GM21529 (cell line): ENCODE measurements around the gene PRR12.

ENCODE experiments used
- ATAC-seq: cut with Tn5 transposase; IDR thresholded peaks from one replicate; pipeline ENCODE4 v1.9.1; 2021; ENCODE audit not compliant: unreplicated experiment

The PRR12 gene

GRCh38 chr19:49565261-49565660 lies 25.7 kb upstream of the PRR12 start:
- no peak for ATAC-seq

- no peak for ATAC-seq
These were observed 24.7 kb upstream of the PRR12 start for GRCh38 chr19:49566302-49566701.

- ATAC-seq = no peak
These were observed 23.0 kb upstream of the PRR12 start for GRCh38 chr19:49567861-49568441.

GRCh38 chr19:49570138-49570856 lies 20.7 kb upstream of the PRR12 start:
- ATAC-seq = no peak

- no peak for ATAC-seq
These were observed 19.8 kb upstream of the PRR12 start for GRCh38 chr19:49570997-49571676.

GRCh38 chr19:49573009-49573408 lies 18.0 kb upstream of the PRR12 start:
- ATAC-seq = no peak

- no peak for ATAC-seq
These were observed 17.6 kb upstream of the PRR12 start for GRCh38 chr19:49573425-49573824.

- ATAC-seq = no peak
These were observed 16.7 kb upstream of the PRR12 start for GRCh38 chr19:49574206-49574755.

- ATAC-seq = no peak
These were observed 11.8 kb upstream of the PRR12 start for GRCh38 chr19:49579193-49579592.

- peak; percentile 6 for ATAC-seq
These were observed 11.1 kb upstream of the PRR12 start for GRCh38 chr19:49579947-49580263.

- ATAC-seq = peak; percentile 83
These were observed 10.5 kb upstream of the PRR12 start, which contains the start of gene NOSIP for GRCh38 chr19:49580264-49581006. Gene NOSIP, minus strand, starts transcription at chr19:49580556. Its CDS starts 19,865 bp downstream, at chr19:49560691.

- ATAC-seq = no peak
These were observed 9.9 kb upstream of the PRR12 start, which contains the start of gene PRRG2 for GRCh38 chr19:49581007-49581508. Gene PRRG2, plus strand, starts transcription at chr19:49581316. Its CDS starts 1,904 bp downstream, at chr19:49583220.

GRCh38 chr19:49583239-49583638 lies 7.7 kb upstream of the PRR12 start:
- ATAC-seq = no peak

- ATAC-seq = no peak
These were observed 6.0 kb upstream of the PRR12 start for GRCh38 chr19:49585023-49585422.

- no peak for ATAC-seq
These were observed 3.8 kb upstream of the PRR12 start for GRCh38 chr19:49587227-49587626.

- ATAC-seq = no peak
These were observed 2.4 kb upstream of the PRR12 start for GRCh38 chr19:49588365-49589122.

GRCh38 chr19:49589502-49589905 lies 1.5 kb upstream of the PRR12 start:
- ATAC-seq = no peak

GRCh38 chr19:49590071-49590970 lies 661 bp upstream of the PRR12 start:
- peak; percentile 71 for ATAC-seq
